ENCODE results near the gene ZNF169.
"Not testable (repeated sequence)": the region's sequence is repeated elsewhere in the genome, so short reads cannot be mapped to it uniquely, and the experiment has no call there.

ZNF169 gene

GRCh38 chr9:94287877-94288513 lies 28.9 kb downstream of the ZNF169 start:
- DNase-seq (ENCODE audit: low read depth), result no peak

- DNase-seq (ENCODE audit: low read depth), result no peak
Measured at GRCh38 chr9:94289691-94290090, 30.6 kb downstream of the ZNF169 start.

GRCh38 chr9:94298949-94299599 lies 40.0 kb downstream of the ZNF169 start:
- DNase-seq (ENCODE audit: low read depth), result no peak

- no peak for DNase-seq (ENCODE audit: low read depth)
Measured at GRCh38 chr9:94300470-94301301, 41.6 kb downstream of the ZNF169 start.

- DNase-seq (ENCODE audit: low read depth), result no peak
Measured at GRCh38 chr9:94301583-94301982, 42.5 kb downstream of the ZNF169 start.

- DNase-seq (ENCODE audit: low read depth), result no peak
Measured at GRCh38 chr9:94302426-94302825, 43.3 kb downstream of the ZNF169 start.

- DNase-seq (ENCODE audit: low read depth), result no peak
Measured at GRCh38 chr9:94303321-94303720, 44.2 kb downstream of the ZNF169 start.

GRCh38 chr9:94315034-94315984 lies 56.2 kb downstream of the ZNF169 start:
- not testable (repeated sequence) for DNase-seq (ENCODE audit: low read depth)

- not testable (repeated sequence) for DNase-seq (ENCODE audit: low read depth)
Measured at GRCh38 chr9:94316236-94316635, 57.1 kb downstream of the ZNF169 start.

- not testable (repeated sequence) for DNase-seq (ENCODE audit: low read depth)
Measured at GRCh38 chr9:94317949-94318657, 59.0 kb downstream of the ZNF169 start.

- DNase-seq (ENCODE audit: low read depth), result not testable (repeated sequence)
Measured at GRCh38 chr9:94322342-94322940, 63.3 kb downstream of the ZNF169 start.

GRCh38 chr9:94323153-94323798 lies 64.2 kb downstream of the ZNF169 start:
- not testable (repeated sequence) for DNase-seq (ENCODE audit: low read depth)

GRCh38 chr9:94325583-94325982 lies 66.5 kb downstream of the ZNF169 start:
- DNase-seq (ENCODE audit: low read depth), result not testable (repeated sequence)

- not testable (repeated sequence) for DNase-seq (ENCODE audit: low read depth)
Measured at GRCh38 chr9:94328544-94328943, 69.4 kb downstream of the ZNF169 start, which contains the start of gene NUTM2F. Gene NUTM2F (minus strand): TSS chr9:94328644. CDS start chr9:94328623, 21 bp downstream.

GRCh38 chr9:94336445-94336844 lies 77.3 kb downstream of the ZNF169 start:
- DNase-seq (ENCODE audit: low read depth), result not testable (repeated sequence)

- DNase-seq (ENCODE audit: low read depth), result not testable (repeated sequence)
Measured at GRCh38 chr9:94338723-94339122, 79.6 kb downstream of the ZNF169 start.

- not testable (repeated sequence) for DNase-seq (ENCODE audit: low read depth)
Measured at GRCh38 chr9:94339657-94340056, 80.6 kb downstream of the ZNF169 start.

- not testable (repeated sequence) for DNase-seq (ENCODE audit: low read depth)
Measured at GRCh38 chr9:94340750-94341149, 81.7 kb downstream of the ZNF169 start.

- not testable (repeated sequence) for DNase-seq (ENCODE audit: low read depth)
Measured at GRCh38 chr9:94341703-94342102, 82.6 kb downstream of the ZNF169 start.

GRCh38 chr9:94347451-94347850 lies 88.4 kb downstream of the ZNF169 start:
- not testable (repeated sequence) for DNase-seq (ENCODE audit: low read depth)
